ENCODE results near the gene NR2E3. TPM values are rescaled to one million over a fixed set of nuclear protein-coding genes. Genes with fewer than 3 reads are reported as not detected.

NR2E3 gene
- total RNA-seq, 3 donors from 2014 or later (not counting 1 experiment from before 2014, with no cell fraction given): not detected

- Mint-ChIP-seq H3K9me3 (no peaks in the 10 kb centered on the region), H3K4me3 (no peak overlapping the region), H3K4me1 (no peaks in the 10 kb centered on the region), H3K36me3 (no peaks in the 10 kb centered on the region), H3K27ac (no peak overlapping the region), H3K27me3 (ENCODE audit: low read depth in 2 of 2) (peaks cover 6 to 7% of the 10 kb centered on the region in 2 donors)
- Histone ChIP-seq H3K9me3 (ENCODE audit: control insufficient read depth, insufficient read depth, low read length) (no peaks in the 10 kb centered on the region), H3K36me3 (ENCODE audit: control insufficient read depth, insufficient read depth, low read length) (no peaks in the 10 kb centered on the region), H3K4me3 (ENCODE audit: low read length) (no peak overlapping the region), H3K27ac (ENCODE audit: low read length) (no peak overlapping the region), H3K4me1 (ENCODE audit: control insufficient read depth, insufficient read depth, low read length) (no peaks in the 10 kb centered on the region), H3K27me3 (ENCODE audit: control insufficient read depth, insufficient read depth, low read length) (no peaks in the 10 kb centered on the region)
- TF ChIP-seq, protein P1, sequence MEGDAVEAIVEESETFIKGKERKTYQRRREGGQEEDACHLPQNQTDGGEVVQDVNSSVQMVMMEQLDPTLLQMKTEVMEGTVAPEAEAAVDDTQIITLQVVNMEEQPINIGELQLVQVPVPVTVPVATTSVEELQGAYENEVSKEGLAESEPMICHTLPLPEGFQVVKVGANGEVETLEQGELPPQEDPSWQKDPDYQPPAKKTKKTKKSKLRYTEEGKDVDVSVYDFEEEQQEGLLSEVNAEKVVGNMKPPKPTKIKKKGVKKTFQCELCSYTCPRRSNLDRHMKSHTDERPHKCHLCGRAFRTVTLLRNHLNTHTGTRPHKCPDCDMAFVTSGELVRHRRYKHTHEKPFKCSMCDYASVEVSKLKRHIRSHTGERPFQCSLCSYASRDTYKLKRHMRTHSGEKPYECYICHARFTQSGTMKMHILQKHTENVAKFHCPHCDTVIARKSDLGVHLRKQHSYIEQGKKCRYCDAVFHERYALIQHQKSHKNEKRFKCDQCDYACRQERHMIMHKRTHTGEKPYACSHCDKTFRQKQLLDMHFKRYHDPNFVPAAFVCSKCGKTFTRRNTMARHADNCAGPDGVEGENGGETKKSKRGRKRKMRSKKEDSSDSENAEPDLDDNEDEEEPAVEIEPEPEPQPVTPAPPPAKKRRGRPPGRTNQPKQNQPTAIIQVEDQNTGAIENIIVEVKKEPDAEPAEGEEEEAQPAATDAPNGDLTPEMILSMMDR (IDR thresholded peaks at IDR 0.05): no peak
- WGBS (ENCODE audit: insufficient coverage): 92% methylated on average over 14 of the region's 15 CpGs
- ATAC-seq (no peak), DNase-seq (no peak)
- intact Hi-C loops (cut with micrococcal nuclease): no loop called here
These were observed 21.4 kb upstream of the NR2E3 start for GRCh38 chr15:71788646-71789579.

DNA sequence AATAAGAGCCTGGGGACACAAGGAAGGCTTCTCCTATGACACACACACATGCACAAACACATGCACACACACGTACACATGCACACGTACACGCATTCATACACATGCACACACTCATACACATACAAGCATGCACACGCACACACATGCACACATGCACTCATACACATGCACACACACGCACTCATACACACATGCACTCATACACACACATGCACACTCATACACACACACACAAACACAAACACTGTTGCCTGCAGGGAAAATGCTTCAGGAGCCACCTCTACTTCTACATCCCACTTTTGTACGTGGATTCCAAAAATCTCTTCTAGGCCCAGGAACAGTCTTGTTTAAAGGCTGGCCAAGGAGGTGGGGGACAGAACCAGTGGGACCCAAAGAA, 20.7 kb upstream of the NR2E3 start:
- WGBS (ENCODE audit: insufficient coverage): 92% methylated on average over 6 of the region's 6 CpGs
- no peak overlapping the region for H3K4me3 ChIP-seq (ENCODE audit: low read length)
- TF ChIP-seq, protein P1 (IDR thresholded peaks at IDR 0.05): no peak
- Mint-ChIP-seq H3K9me3 (no peaks in the 10 kb centered on the region), H3K4me1 (no peaks in the 10 kb centered on the region), H3K27ac (no peak overlapping the region), H3K36me3 (no peaks in the 10 kb centered on the region), H3K4me3 (no peak overlapping the region), H3K27me3 (ENCODE audit: low read depth in 2 of 2) (peaks cover 6 to 7% of the 10 kb centered on the region in 2 donors)
- H3K4me1 ChIP-seq (ENCODE audit: control insufficient read depth, insufficient read depth, low read length): no peaks in the 10 kb centered on the region
- intact Hi-C loops (cut with micrococcal nuclease): no loop called here
- H3K27me3 ChIP-seq (ENCODE audit: control insufficient read depth, insufficient read depth, low read length): no peaks in the 10 kb centered on the region
- no peaks in the 10 kb centered on the region for H3K36me3 ChIP-seq (ENCODE audit: control insufficient read depth, insufficient read depth, low read length)
- ATAC-seq (no peak), DNase-seq (no peak)
- H3K9me3 ChIP-seq (ENCODE audit: control insufficient read depth, insufficient read depth, low read length): no peaks in the 10 kb centered on the region
- no peak overlapping the region for H3K27ac ChIP-seq (ENCODE audit: low read length)

DNA sequence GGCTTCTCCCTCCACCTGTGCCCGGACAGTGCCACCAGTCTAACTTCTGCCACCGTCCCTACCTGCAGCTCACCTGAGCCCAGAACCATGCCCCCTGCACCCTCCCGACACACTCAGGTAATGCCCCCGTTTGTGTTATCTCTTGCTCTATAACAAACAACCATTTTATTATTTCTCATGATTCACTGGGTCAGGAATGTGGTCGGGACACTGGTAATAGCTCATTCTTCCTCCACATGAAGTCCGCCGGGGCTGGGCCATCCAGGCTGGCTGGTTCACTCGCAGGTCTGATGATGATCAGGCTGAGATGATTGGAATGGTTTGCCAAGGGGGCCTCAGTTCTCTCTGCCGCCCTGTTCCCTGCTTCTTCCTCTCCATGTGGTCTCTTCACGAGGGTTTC, 20.3 kb upstream of the NR2E3 start:
- Mint-ChIP-seq H3K27me3 (ENCODE audit: low read depth in 2 of 2) (peaks cover 6 to 7% of the 10 kb centered on the region in 2 donors), H3K4me1 (no peaks in the 10 kb centered on the region), H3K9me3 (no peaks in the 10 kb centered on the region), H3K36me3 (no peaks in the 10 kb centered on the region), H3K27ac (no peak overlapping the region), H3K4me3 (no peak overlapping the region)
- WGBS (ENCODE audit: insufficient coverage): 84% methylated on average over 10 of the region's 10 CpGs
- Histone ChIP-seq H3K9me3 (ENCODE audit: control insufficient read depth, insufficient read depth, low read length) (no peaks in the 10 kb centered on the region), H3K27ac (ENCODE audit: low read length) (no peak overlapping the region), H3K4me3 (ENCODE audit: low read length) (no peak overlapping the region), H3K36me3 (ENCODE audit: control insufficient read depth, insufficient read depth, low read length) (no peaks in the 10 kb centered on the region), H3K4me1 (ENCODE audit: control insufficient read depth, insufficient read depth, low read length) (no peaks in the 10 kb centered on the region), H3K27me3 (ENCODE audit: control insufficient read depth, insufficient read depth, low read length) (no peaks in the 10 kb centered on the region)
- ATAC-seq (no peak), DNase-seq (no peak)
- TF ChIP-seq, protein P1 (IDR thresholded peaks at IDR 0.05): no peak
- intact Hi-C loops (cut with micrococcal nuclease): no loop called here

All from natural killer cell (primary cell).